CD4-positive, alpha-beta T cell treated with Interleukin-17A for 4 hours (primary cell): Measurements from ENCODE around the gene ADSS1.

Experiments used
- DNase-seq: peaks from one replicate; pipeline ENCODE4 v3.0.0-alpha.2; 2020; ENCODE audit warnings: mixed read lengths

Gene ADSS1

DNA sequence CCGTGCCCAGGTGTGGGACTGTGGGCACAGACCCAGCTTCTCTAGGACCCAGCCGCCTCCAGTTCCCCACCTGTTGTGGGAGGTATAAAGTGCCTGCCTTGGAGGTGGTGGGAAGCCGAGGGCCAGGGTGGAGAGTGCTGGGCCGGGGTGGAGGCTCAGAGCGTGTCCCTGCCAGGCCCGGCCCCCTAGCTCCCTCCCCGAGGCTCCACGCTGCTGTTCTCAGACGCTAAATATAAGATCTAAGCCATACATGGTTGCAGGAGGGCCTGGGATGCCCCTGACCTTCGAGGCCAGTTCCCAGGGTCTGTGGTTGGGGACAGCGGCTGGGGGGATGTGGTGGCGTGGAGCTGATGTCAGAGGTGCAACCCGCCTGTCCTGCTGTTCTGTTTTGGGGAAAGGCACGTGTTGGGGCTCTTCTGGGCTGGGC, 23.8 kb upstream of the ADSS1 start:
- no peak for DNase-seq

DNA sequence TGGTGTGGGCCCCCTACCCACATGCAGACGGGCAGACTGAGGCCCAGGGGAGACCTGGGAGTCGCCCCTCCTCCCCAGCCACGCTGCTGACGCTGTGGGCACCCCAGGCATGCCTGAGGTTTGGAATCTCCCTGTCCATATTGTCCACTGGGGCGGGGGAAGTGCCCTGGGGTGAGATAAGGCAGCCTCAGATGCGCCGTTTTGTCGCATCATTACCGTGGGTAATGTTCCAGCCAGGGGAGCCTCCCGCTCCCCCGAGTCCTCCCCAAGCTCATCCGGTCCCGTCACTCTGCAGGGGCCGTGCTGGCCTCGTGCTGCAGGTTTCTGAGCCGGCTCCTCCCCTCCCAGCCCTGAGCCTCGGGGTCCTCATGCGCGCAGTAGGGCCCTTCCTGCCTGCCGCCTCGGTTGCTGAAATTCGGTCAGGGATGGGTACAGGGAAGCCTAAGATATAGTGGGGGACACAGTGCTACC, 23.2 kb upstream of the ADSS1 start:
- DNase-seq = no peak

- no peak for DNase-seq
These were observed 22.5 kb upstream of the ADSS1 start for GRCh38 chr14:104701383-104702076.

DNA sequence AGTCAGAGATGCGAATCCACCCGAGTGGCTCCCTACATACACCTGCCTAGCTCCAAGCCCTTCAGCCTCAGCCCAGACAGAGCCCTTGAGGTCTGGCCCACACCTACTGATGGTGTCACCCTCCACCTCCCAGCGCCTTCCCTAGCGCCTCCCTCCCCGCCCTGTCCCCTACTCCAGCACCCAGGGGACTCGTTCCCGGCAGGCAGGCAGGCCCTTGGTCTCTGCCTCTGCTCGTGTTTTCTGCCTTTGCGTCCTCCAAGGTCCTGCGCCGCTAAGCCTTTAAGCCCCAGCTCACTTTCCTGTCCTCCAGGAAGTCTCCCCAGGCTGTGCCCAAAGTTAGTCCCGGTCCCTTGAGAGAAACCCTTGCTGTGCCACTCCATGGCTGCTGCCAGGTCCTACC, 21.9 kb upstream of the ADSS1 start:
- DNase-seq = no peak

- DNase-seq = no peak
These were observed 21.4 kb upstream of the ADSS1 start for GRCh38 chr14:104702673-104703072.

DNA sequence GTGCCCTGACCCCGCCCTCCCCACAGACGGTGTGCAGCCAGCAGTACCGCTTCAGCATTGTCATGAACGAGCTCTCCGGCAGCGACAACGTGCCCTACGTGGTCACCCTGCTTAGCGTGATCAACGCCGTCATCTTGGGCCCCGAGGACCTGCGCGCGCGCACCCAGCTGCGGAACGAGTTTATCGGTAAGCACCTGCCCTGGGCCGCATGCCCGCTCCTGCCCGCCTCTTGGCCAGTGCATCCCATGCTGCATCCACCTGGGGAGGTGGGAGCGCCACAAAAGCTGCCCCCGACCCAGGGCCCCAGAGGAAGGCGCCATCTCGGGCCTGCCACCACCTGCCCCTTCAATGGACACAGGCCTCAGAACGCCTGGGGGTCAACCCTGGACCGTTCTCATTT, 20.8 kb upstream of the ADSS1 start:
- DNase-seq = no peak

DNA sequence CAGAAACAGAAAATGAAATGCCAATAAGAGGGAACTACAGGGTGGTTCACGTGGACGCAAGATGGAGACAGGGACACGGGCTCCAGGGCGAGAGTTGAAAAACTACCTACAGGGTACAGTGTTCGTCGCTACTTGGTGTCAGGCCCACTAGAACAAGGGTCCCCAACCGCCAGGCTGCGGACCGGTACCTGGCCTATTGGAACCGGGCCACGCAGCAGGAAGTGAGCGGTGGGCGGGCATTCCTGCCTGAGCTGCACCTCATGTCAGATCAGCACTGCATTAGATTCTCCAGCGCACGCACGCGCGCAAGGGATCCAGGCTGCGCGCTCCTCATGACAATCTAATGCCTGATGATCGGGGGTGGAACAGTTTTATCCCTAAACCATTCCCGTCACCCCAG, 19.8 kb upstream of the ADSS1 start:
- DNase-seq = no peak

DNA sequence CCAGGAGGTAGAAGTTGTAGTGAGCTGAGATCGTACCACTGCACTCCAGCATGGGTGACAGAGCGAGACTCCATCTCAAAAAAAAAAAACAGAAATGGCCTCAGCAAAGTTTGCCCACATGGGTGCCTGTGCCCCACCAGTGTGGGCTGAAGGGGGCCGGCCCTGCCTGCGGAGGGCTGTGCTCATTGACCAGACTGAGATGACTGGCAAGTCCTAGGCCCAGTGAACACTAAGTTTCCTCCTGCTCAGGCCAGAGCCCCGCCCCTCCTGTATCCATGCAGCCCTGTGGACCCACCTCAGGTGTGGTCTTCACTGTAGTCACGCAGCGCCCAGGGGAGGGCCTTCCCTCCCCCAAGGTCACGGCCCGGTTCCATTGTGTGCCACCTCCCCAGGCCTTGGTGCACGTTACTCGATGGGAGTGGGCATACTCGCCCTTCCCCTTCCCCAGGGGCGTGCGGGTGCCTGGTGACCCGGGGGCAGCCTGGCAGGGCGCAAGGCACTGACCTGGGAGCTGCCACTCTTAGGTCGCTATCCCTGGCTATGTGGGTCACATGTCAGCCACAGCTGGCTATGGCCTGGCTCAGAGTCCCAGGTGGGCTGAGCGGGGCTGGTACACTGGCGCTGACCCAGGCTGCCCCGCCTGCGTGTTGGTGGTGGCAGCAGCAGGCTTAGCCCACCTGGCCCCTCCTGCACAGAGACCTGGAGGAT, 18.5 kb upstream of the ADSS1 start:
- DNase-seq = no peak

DNA sequence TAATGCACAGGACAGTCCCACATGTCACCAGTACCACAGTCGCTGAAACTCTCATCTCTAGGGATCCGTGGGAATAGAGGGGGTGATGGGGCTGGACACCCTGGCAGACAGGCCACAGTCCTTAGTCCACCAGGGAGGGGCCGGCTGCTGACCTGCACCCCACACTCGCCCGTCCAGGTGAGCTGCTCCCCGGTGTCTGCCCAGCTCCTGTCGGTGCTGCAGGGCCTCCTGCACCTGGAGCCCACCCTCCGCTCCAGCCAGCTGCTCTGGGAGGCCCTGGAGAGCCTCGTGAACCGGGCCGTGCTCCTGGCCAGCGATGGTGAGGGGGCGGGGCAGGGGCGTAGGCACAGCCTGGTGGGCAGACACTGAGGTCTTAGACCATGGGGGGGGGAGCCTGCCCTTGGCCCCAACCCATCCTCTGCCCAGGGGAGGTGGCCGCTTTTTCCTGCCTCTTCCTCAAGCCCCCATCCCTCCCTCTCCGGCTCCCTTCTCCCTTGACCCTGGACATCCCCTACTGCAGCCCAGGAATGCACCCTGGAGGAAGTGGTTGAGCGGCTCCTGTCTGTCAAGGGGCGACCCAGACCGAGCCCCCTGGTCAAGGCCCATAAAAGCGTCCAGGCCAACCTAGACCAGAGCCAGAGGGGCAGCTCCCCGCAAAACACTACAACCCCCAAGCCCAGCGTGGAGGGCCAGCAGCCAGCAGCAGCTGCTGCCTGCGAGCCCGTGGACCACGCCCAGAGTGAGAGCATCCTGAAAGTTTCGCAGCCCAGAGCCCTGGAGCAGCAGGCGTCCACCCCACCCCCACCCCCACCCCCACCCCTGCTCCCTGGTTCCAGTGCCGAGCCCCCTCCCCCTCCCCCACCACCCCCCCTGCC, 17.1 kb upstream of the ADSS1 start:
- no peak for DNase-seq

GRCh38 chr14:104707608-104708595, 16.1 kb upstream of the ADSS1 start:
- no peak for DNase-seq

DNA sequence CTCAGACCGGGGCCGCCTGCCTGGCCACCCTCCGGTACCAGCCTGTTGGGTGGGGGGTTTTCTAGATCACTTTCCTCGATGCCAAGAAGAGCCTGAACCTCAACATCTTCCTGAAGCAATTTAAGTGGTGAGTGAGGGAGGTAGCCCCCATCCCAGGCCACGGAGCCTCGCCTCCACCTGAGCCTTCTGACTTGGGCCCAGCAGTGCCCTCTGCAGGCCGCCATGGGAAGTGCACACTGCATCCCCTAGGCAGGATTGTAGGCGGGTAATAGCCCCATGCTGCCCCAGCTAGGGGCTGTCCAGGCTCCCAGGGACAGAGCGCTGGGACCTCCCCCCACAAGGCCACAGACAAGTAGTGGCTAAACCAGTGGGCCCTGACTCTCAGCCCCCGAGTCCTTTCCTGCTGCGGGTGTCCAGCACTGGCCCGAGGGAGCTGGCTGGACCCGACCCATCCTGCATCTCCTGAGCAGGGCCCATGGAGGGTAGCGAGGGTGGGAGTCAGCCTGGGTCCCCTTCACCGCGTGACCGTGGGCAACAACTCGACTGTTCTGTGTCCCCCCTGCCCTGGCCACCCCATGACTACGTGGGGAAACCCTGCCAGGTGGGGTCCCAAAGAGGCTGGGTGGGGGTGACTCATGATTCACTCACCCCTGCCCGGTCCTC, 15.3 kb upstream of the ADSS1 start:
- DNase-seq = peak; percentile 83

- DNase-seq = no peak
These were observed 14.5 kb upstream of the ADSS1 start for GRCh38 chr14:104709387-104710039.

- no peak for DNase-seq
These were observed 13.8 kb upstream of the ADSS1 start for GRCh38 chr14:104710071-104710735.

DNA sequence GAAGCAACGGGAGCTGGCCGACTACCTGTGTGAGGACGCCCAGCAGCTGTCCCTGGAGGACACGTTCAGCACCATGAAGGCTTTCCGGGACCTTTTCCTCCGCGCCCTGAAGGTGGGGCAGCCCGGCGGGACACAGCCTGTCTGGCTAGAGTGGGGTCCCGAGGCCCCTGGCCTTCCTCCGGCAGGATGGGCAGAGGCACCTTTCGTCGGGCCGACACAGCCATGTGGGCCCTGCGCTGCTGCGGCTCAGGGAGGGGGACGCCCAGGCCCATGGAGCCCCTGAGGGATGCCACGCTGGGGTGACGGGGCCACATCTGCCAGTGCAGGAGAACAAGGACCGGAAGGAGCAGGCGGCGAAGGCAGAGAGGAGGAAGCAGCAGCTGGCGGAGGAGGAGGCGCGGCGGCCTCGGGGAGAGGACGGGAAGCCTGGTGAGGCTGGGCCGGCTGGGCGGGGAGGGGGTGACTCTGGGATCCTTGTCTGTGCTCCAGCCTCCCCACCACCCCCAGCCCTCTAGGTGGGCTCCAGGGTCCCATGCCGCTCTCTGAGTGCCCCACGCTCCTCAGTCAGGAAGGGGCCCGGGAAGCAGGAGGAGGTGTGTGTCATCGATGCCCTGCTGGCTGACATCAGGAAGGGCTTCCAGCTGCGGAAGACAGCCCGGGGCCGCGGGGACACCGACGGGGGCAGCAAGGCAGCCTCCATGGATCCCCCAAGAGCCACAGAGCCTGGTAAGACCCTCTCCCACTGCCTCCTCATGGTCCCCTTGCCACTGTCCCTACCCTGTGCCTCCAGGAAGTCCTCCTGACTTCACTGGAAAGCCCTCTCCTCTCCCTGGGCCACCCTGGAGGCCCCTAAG, 10.9 kb upstream of the ADSS1 start:
- no peak for DNase-seq

DNA sequence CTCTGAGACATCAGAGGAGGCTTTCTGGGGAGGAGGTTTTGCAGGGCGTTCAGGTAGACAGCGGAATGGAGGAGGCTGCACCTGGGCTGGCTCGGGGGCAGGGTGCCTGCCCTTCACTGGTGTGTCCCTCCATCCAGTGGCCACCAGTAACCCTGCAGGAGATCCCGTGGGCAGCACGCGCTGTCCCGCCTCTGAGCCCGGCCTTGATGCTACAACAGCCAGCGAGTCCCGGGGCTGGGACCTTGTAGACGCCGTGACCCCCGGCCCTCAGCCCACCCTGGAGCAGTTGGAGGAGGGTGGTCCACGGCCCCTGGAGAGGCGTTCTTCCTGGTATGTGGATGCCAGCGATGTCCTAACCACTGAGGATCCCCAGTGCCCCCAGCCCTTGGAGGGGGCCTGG, 10.0 kb upstream of the ADSS1 start:
- no peak for DNase-seq

DNA sequence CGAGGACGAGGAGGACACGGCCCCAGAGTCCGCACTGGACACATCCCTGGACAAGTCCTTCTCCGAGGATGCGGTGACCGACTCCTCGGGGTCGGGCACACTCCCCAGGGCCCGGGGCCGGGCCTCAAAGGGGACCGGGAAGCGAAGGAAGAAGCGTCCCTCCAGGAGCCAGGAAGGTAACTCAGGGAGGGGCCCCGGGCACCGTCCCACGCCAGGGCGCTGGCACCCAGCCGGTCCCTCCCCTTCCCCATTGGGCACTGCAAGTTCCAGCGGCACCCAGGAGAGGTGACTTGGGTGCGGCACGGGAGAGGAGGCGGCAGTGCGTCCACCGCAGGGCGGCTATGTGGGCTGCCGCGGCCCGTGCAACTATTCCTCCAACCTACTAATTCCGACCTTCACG, 9.3 kb upstream of the ADSS1 start:
- no peak for DNase-seq

DNA sequence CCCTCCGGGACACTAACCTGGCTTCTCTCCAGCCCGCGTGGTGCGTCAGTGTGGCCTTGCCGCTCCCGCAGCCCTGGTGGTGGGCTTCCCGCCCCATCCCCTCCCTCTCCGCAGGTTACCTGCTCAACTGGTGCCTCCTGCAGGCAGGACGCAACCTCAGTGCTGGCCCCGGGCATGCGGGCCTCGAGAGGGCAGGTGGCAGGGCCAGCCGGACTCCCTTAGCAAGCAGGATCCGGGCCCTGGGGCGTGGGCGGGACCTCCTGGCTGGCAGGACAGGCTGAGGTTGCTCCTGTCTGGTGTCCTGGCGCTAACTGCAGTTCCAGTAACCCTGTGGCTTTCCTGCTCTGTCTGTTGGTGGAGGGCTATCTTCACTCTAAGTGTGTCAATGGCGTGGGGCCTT, 8.6 kb upstream of the ADSS1 start:
- no peak for DNase-seq

DNA sequence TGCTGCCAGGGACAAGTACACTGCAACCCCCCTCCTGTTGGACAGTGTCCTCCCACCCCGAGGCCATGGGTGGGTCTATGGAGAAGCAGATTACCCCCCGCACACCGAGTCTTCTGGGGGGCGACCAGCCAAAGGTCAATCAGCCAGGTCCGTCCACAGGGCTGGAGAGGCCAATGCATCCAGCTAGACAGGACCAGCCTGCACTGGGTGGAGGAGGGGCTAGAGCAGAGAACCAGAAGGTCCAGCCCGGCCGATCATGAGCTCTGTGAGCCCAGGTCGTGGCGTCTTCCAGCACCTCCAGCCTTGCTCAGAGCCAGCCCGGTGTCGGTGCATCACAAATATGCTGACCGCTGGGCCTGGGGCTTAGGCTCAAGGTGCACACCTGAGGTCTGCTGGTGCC, 8.2 kb upstream of the ADSS1 start:
- no peak for DNase-seq

GRCh38 chr14:104717137-104717536, 6.9 kb upstream of the ADSS1 start:
- no peak for DNase-seq

GRCh38 chr14:104717646-104718045, 6.4 kb upstream of the ADSS1 start:
- no peak for DNase-seq
